ENCODE results near the gene ZC3HAV1.
A peak's percentile ranks its signal among the peaks of the same experiment; 100 is the strongest.

ZC3HAV1 gene

GRCh38 chr7:139035586-139036353 lies 73.8 kb downstream of the ZC3HAV1 start, which contains the start of gene ZC3HAV1L:
ZC3HAV1L (minus strand) TSS chr7:139036042; CDS start chr7:139036017, 25 bp downstream.
- Histone ChIP-seq H3K27ac (ENCODE audit: low read length) (peak within 1 kb of the TSS; percentile 33; the same call in 1 of the 2 replicates), H3K4me3 (ENCODE audit: low read length) (peak within 1 kb of the TSS; percentile 94), H2AFZ (ENCODE audit: low read depth, low read length) (peak within 1 kb of the TSS; percentile 96), H3K9ac (ENCODE audit: low read length) (peak within 1 kb of the TSS; percentile 73), H3K36me3 (replicated peaks; ENCODE audit: low read depth, low read length) (peaks cover 24% of the 10 kb centered on the region), H3K79me2 (ENCODE audit: low read length) (peaks cover 29% of the 10 kb centered on the region), H3K9me3 (ENCODE audit: insufficient read depth, low read length) (no peaks in the 10 kb centered on the region), H3K27me3 (ENCODE audit: low read depth, low read length) (no peaks in the 10 kb centered on the region), H3K4me1 (ENCODE audit: low read length) (peaks cover 16% of the 10 kb centered on the region), H3K4me2 (ENCODE audit: low read length) (peak within 1 kb of the TSS; percentile 92), H4K20me1 (ENCODE audit: insufficient read depth, low read length) (no peaks in the 10 kb centered on the region)
- TF ChIP-seq CTCF (IDR thresholded peaks at IDR 0.05; ENCODE audit: low read depth, low read length) = no peak
- no peak for TF ChIP-seq EZH2phosphoT487 (IDR thresholded peaks at IDR 0.05; ENCODE audit: low read depth)

- TF ChIP-seq EZH2phosphoT487 (IDR thresholded peaks at IDR 0.05; ENCODE audit: low read depth) = no peak
- TF ChIP-seq CTCF (IDR thresholded peaks at IDR 0.05; ENCODE audit: low read depth, low read length) = peak; percentile 22; the same call in 1 of the 2 replicates
- H3K36me3 ChIP-seq (replicated peaks; ENCODE audit: low read depth, low read length) = peaks cover 24% of the 10 kb centered on the region
- peak overlapping the region; percentile 94 for H3K4me3 ChIP-seq (ENCODE audit: low read length)
- H3K79me2 ChIP-seq (ENCODE audit: low read length) = peaks cover 29% of the 10 kb centered on the region
- peak overlapping the region; percentile 92 for H3K4me2 ChIP-seq (ENCODE audit: low read length)
- H3K27ac ChIP-seq (ENCODE audit: low read length) = 0 out of 2 replicates have a peak overlapping the region, but pooled peaks have one; percentile 33
- H3K4me1 ChIP-seq (ENCODE audit: low read length) = peaks cover 16% of the 10 kb centered on the region
- peak overlapping the region; percentile 96; the same call in 1 of the 2 replicates for H2AFZ ChIP-seq (ENCODE audit: low read depth, low read length)
- no peaks in the 10 kb centered on the region for H4K20me1 ChIP-seq (ENCODE audit: insufficient read depth, low read length)
- no peaks in the 10 kb centered on the region for H3K27me3 ChIP-seq (ENCODE audit: low read depth, low read length)
- H3K9ac ChIP-seq (ENCODE audit: low read length) = peak overlapping the region; percentile 73
- H3K9me3 ChIP-seq (ENCODE audit: insufficient read depth, low read length) = no peaks in the 10 kb centered on the region
Measured at GRCh38 chr7:139034855-139035585, 74.5 kb downstream of the ZC3HAV1 start.

GRCh38 chr7:139034336-139034735 lies 75.2 kb downstream of the ZC3HAV1 start:
- Histone ChIP-seq H4K20me1 (ENCODE audit: insufficient read depth, low read length) (no peaks in the 10 kb centered on the region), H2AFZ (ENCODE audit: low read depth, low read length) (no peak overlapping the region), H3K27me3 (ENCODE audit: low read depth, low read length) (no peaks in the 10 kb centered on the region), H3K9me3 (ENCODE audit: insufficient read depth, low read length) (no peaks in the 10 kb centered on the region), H3K4me3 (ENCODE audit: low read length) (peak overlapping the region; percentile 94), H3K36me3 (replicated peaks; ENCODE audit: low read depth, low read length) (peaks cover 31% of the 10 kb centered on the region), H3K27ac (ENCODE audit: low read length) (no peak overlapping the region), H3K79me2 (ENCODE audit: low read length) (peaks cover 29% of the 10 kb centered on the region), H3K4me2 (ENCODE audit: low read length) (peak overlapping the region; percentile 92), H3K4me1 (ENCODE audit: low read length) (peaks cover 16% of the 10 kb centered on the region), H3K9ac (ENCODE audit: low read length) (peak overlapping the region; percentile 73)
- no peak for TF ChIP-seq EZH2phosphoT487 (IDR thresholded peaks at IDR 0.05; ENCODE audit: low read depth)
- no peak for TF ChIP-seq CTCF (IDR thresholded peaks at IDR 0.05; ENCODE audit: low read depth, low read length)

All from OCI-LY3 (cell line).